Coronary artery (tissue), 2 donors: Measurements from ENCODE around the gene ZNF446.

ENCODE experiments used
- DNase-seq: peaks from one replicate; pipeline ENCODE4 v3.0.0-alpha.2; 2017; ENCODE audit warnings: low spot score
- H3K27ac ChIP-seq, 2 donors: fragments of 200-600 bp; sonication (generic); one replicate each; pipeline ENCODE4 v1.5.1; 2016 to 2019
- H3K4me3 ChIP-seq: fragments of 200-600 bp; sonication (generic); 2 replicates; pipeline ENCODE4 v1.5.1; 2016; ENCODE audit warnings: mild to moderate bottlenecking, moderate library complexity
- TF ChIP-seq, protein P1 (sequence below): fragments of 200-600 bp; sonication (generic); IDR thresholded peaks from one replicate; pipeline ENCODE4 v1.5.1; 2019; ENCODE audit warnings: antibody characterized with exemption

The ZNF446 gene

DNA sequence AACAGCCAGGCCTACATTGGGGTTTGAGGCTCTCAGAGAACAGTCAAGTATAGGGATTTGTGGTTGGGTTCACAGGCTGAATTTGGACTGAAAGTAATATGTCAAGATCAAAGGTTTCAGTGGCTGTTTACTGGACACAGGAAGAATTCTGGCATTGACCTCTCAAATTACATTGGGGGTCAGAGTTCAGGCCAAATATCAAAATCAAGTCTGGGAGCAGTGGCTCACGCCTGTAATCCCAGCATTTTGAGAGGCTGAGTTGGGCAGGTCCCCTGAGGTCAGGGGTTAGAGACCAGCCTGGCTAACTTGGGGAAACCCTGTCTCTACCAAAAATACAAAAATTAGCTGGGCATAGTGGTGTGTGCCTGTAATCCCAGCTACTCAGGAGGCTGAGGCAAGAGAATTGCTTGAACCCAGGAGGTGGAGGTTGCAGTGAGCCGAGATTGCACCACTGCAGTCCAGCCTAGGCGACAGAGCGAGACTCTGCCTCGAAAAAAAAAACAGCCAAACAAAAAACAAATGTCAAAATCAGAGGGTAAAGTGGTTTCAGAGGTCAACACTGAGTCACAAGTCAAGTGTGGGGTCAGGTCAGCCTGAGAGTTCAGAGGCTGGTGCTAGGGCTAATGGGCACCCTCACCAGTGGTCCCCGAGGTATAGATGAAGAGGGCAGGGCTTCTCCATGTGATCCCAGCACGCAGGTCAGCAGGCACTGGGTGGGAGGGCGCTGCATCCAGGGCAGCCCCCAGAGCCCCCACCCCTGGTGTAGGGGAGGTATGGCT, 34.1 kb downstream of the ZNF446 start:
- no peak overlapping the region for H3K4me3 ChIP-seq
- TF ChIP-seq, protein P1, sequence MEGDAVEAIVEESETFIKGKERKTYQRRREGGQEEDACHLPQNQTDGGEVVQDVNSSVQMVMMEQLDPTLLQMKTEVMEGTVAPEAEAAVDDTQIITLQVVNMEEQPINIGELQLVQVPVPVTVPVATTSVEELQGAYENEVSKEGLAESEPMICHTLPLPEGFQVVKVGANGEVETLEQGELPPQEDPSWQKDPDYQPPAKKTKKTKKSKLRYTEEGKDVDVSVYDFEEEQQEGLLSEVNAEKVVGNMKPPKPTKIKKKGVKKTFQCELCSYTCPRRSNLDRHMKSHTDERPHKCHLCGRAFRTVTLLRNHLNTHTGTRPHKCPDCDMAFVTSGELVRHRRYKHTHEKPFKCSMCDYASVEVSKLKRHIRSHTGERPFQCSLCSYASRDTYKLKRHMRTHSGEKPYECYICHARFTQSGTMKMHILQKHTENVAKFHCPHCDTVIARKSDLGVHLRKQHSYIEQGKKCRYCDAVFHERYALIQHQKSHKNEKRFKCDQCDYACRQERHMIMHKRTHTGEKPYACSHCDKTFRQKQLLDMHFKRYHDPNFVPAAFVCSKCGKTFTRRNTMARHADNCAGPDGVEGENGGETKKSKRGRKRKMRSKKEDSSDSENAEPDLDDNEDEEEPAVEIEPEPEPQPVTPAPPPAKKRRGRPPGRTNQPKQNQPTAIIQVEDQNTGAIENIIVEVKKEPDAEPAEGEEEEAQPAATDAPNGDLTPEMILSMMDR = no peak
- DNase-seq = no peak
- H3K27ac ChIP-seq = no peak overlapping the region

DNA sequence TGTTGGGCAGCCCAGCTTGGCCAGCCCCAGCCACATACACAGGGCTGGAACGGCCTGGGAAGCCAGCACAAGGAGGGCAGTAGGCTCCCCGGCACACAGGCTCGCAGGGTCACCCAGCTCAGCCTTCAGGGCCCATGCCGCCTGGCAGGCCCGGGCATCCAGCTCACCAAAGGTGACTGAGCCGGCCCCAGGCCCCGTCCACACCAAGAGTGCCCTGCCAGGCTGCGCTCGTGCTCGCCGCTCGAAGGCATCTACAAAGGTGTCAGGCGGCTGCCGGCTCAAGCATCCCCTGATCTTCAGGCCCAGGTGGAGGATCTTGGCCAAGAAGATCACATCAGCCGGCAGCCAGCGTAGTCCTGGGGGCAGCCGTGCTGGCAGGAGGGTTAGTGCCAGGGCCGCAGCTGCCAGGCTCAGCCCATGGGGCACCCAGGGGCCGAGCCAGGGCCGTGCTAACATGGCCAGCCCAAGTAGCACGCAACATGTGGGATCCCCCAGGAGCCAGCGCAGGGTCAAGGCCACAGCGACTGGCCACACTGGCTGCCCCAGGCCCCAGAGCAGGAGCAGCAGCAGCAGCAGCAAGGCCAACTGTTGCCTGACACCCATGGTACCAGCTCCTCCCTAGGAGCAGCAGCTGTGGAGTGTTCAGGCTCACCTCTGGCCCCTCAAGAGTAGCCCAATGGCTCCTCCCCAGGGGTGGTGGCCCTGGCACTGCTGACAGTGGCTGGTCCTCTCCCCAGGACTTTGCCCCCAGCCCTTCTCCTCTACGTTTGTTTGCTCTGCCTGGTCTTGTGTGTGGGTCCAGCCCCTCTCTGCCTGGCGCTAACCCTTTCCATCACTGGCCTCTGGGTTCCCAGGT, 35.4 kb downstream of the ZNF446 start, which contains the start of gene SLC27A5:
Gene SLC27A5 (minus strand): TSS at position 640 of the 856 bp plus-strand sequence. CDS start 37 bp downstream, at position 603.
- Histone ChIP-seq H3K4me3 (no peak within 1 kb of the TSS), H3K27ac (no peak within 1 kb of the TSS)
- DNase-seq = no peak
- TF ChIP-seq, protein P1 = no peak

DNA sequence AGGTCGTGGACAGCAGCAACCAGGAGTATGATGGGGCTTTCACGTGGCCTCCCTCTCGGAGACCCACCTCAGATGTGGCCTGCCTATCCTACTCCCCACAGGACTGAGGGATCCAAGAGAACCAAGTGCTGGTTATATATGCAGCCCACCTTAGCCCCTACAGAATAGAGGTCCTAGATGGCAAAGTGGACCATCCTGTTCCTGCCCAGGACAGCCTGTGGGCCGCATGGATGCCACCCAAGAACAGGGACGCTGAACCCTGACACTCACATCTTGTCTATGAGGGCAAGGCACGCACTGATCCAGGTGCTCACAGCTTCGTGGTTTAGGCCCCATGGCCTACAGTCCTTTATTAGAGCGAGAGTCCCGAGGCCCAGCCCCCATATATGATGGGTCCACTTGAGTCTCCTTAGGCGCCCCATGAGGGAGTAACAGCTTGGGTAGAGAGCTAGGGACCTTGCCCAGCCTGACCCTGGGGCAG, 37.1 kb downstream of the ZNF446 start:
- Histone ChIP-seq H3K27ac (peak overlapping the region in 1 of 2 donors; percentile 72), H3K4me3 (peak overlapping the region; percentile 66)
- TF ChIP-seq, protein P1 = no peak
- DNase-seq = no peak

GRCh38 chr19:58513694-58514563, 37.8 kb downstream of the ZNF446 start:
- TF ChIP-seq, protein P1 = peak; percentile 80
- Histone ChIP-seq H3K4me3 (peak overlapping the region; percentile 66), H3K27ac (peak overlapping the region in 1 of 2 donors; percentile 72)
- DNase-seq = no peak

GRCh38 chr19:58514564-58515022, 38.4 kb downstream of the ZNF446 start:
- Histone ChIP-seq H3K4me3 (peak overlapping the region; percentile 66), H3K27ac (peak overlapping the region in 1 of 2 donors; percentile 72)
- TF ChIP-seq, protein P1 = no peak
- DNase-seq = no peak

- no peak for DNase-seq
- TF ChIP-seq, protein P1 = no peak
- Histone ChIP-seq H3K27ac (no peak overlapping the region), H3K4me3 (no peak overlapping the region)
Observed at GRCh38 chr19:58515259-58515658, 39.1 kb downstream of the ZNF446 start.
